DMS53 treated with DMSO at 0.1 percent for 48 hours (cell line): ENCODE data around the gene ATXN8OS.
A peak's percentile ranks its signal among the peaks of the same experiment; 100 is the strongest.
"Not testable (repeated sequence)": the region's sequence is repeated elsewhere in the genome, so short reads cannot be mapped to it uniquely, and the experiment has no call there.

ENCODE experiments used
- DNase-seq: peaks from one replicate; lab custom pipeline; 2025; ENCODE audit not compliant: unreplicated experiment; lab: John Stamatoyannopoulos, UW

ATXN8OS gene

GRCh38 chr13:70107498-70108281 lies at the start of gene ATXN8OS:
TSS of gene ATXN8OS (plus strand) at chr13:70107826.
- DNase-seq = no peak

GRCh38 chr13:70080012-70080411 lies 27.6 kb upstream of the ATXN8OS start:
- DNase-seq = no peak

- DNase-seq = no peak
Observed at GRCh38 chr13:70087247-70087646, 20.4 kb upstream of the ATXN8OS start.

- DNase-seq = no peak
Observed at GRCh38 chr13:70088926-70089325, 18.7 kb upstream of the ATXN8OS start.

- no peak for DNase-seq
Observed at GRCh38 chr13:70090036-70090723, 17.4 kb upstream of the ATXN8OS start.

- peak; percentile 10 for DNase-seq
Observed at GRCh38 chr13:70098669-70099068, 9.0 kb upstream of the ATXN8OS start.

GRCh38 chr13:70104481-70104880 lies 3.1 kb upstream of the ATXN8OS start:
- no peak for DNase-seq

- no peak for DNase-seq
Observed at GRCh38 chr13:70107125-70107497, 515 bp upstream of the ATXN8OS start.

- DNase-seq = no peak
Observed at GRCh38 chr13:70108356-70109105, 905 bp downstream of the ATXN8OS start, which contains the start of gene KLHL1. TSS of gene KLHL1 (minus strand) at chr13:70108452. CDS start at chr13:70107699, 753 bp downstream.

GRCh38 chr13:70117338-70117905 lies 9.8 kb downstream of the ATXN8OS start:
- no peak for DNase-seq

GRCh38 chr13:70125693-70126092 lies 18.1 kb downstream of the ATXN8OS start:
- no peak for DNase-seq

- DNase-seq = no peak
Observed at GRCh38 chr13:70128098-70128497, 20.5 kb downstream of the ATXN8OS start.

- DNase-seq = not testable (repeated sequence)
Observed at GRCh38 chr13:70142658-70143057, 35.0 kb downstream of the ATXN8OS start.

- DNase-seq = no peak
Observed at GRCh38 chr13:70162141-70162540, 54.5 kb downstream of the ATXN8OS start.

- peak; percentile 33 for DNase-seq
Observed at GRCh38 chr13:70170689-70171088, 63.1 kb downstream of the ATXN8OS start.

GRCh38 chr13:70171151-70171550 lies 63.5 kb downstream of the ATXN8OS start:
- DNase-seq = no peak

GRCh38 chr13:70172946-70173597 lies 65.4 kb downstream of the ATXN8OS start:
- no peak for DNase-seq

- no peak for DNase-seq
Observed at GRCh38 chr13:70173598-70173959, 66.0 kb downstream of the ATXN8OS start.

GRCh38 chr13:70178346-70178745 lies 70.7 kb downstream of the ATXN8OS start:
- DNase-seq = no peak
